GM21515 (cell line): ENCODE results near the gene IFT122.
"Not testable (repeated sequence)": the region's sequence is repeated elsewhere in the genome, so short reads cannot be mapped to it uniquely, and the experiment has no call there.

Experiments
- ATAC-seq: cut with Tn5 transposase; IDR thresholded peaks from one replicate; pipeline ENCODE4 v1.9.1; 2021; ENCODE audit not compliant: unreplicated experiment

The IFT122 gene

DNA sequence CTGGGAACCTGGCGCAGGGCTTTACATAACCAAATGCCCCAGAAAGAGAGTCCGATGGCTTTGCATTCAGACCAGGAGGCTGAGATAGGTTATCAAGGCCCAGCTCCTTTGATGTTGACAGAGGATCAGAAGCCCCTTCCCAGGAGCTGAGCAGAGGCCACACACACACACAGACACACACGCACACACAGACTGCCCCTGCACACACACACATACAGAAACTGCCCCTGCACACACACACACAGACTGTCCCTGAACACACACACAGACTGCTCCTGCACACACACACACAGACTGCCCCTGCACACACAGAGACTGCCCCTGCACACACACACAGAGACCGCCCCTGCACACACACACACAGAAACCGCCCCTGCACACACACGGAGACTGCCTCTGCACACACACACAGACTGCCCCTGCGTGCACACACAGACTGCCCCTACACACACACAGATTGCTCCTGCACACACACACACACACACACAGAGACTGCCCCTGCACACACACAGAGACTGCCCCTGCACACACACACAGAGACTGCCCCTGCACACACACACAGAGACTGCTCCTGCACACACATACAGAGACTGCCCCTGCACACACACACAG, 75.9 kb downstream of the IFT122 start:
- ATAC-seq, result not testable (repeated sequence)

DNA sequence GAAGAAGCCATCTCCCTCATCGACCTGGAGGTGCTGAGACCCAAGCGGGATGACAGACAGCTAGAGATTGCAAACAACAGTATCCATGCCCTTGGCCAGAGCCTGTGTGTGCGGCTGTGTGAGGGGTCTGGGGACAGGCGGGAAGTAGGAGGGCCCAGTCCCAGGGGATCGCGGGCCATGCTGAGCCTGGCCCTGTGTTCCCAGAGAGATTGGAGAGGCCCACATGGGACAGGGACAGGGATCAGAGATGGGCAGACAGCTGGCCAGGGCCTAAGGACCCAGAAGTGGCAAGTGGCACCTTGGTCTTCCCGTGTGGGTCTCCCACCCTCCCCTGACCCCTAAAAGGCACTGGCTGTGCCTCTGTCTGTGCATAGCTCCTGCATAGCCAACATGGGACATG, 77.5 kb downstream of the IFT122 start:
- ATAC-seq, result no peak

DNA sequence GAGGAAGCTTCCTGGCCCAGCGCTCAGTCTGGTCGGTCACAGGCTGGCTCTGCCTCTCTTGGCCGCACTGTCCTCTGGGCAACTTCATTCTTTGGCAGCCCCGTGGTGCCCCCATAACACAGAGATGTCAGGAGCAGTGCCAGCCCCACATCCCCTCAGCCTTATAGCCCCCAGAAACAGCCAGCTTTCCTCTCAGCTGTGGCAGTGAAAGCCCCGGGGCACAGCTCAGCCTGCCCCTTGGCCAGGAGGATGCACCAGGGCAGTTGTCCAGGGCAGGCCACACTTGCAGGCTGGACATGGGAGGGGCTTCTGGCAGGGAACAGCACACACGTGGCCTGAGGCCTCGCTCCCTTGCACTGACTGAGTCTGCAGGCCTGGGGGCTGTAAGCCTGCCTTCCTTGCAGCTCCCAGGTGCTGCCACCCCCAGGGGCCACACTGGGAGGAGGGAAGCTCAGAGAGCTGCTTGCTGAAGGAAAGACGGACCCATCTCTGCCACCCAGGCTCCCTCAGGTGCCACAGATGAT, 78.1 kb downstream of the IFT122 start:
- ATAC-seq, result no peak

DNA sequence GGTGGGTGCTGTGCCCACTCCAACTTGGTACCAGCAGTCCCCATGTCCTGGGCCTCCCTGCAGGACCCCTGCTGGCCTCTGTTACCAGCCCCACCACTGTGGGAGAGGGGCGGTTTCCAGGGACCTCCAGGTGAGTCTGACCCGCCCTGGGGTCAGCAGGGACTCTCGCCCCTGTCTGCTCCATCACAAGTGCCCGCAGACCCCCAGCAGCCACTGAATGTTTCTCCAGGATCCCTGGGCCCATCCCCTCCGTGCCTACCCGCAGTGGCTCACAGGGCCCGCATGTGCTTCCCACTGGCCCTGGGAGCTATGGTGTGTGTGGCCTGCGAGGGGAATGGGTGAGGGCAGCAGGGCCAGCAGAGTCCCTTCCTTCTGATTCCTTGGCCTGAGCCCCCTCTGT, 78.6 kb downstream of the IFT122 start:
- ATAC-seq, result no peak

DNA sequence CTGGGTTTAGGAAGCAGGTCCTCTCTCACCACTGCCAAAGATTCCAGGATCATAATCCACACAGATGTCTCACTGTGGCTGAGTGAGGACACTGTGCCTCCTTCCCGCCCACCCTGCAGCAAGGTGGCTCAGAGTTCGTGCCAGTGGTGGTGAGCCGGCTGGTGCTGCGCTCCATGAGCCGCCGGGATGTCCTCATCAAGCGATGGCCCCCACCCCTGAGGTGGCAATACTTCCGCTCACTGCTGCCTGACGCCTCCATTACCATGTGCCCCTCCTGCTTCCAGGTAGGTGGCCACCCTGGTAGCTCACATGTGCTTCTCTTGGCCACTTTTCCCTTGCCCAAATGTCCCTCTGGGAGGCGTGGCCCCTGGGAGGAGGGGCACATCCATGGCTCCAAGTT, 79.4 kb downstream of the IFT122 start:
- ATAC-seq, result no peak

DNA sequence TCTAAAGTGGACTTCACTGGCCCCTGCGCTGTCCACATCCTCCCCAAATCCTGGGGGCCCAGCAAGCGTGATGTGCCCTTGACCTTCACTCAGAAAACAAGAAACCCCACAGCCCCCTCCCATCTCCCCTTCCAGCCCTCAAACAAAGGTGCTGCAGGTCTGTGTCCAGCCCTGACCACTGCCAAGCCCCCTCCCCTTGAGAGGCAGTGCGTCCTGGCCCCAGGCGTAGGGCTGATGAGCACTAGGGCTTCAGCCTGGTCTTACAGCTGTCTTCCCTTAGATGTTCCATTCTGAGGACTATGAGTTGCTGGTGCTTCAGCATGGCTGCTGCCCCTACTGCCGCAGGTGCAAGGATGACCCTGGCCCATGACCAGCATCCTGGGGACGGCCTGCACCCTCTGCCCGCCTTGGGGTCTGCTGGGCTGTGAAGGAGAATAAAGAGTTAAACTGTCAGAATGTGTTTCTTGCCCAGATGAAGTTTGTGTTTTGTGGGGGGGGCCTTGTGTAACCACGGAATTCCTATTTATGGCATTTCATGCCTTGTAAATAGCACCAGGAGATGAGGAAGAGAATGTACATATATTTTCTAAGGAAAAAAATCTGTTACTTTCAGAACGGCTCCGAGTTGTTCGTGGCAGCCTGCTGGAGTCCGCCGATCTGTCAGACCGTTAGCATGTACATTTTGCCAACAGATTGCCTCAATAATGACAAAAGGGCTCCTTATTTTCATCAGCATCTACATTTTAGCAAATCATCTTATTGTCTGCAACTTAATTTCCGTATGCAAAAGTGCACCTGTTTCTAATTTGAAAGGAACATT, 80.1 kb downstream of the IFT122 start:
- ATAC-seq, result no peak

DNA sequence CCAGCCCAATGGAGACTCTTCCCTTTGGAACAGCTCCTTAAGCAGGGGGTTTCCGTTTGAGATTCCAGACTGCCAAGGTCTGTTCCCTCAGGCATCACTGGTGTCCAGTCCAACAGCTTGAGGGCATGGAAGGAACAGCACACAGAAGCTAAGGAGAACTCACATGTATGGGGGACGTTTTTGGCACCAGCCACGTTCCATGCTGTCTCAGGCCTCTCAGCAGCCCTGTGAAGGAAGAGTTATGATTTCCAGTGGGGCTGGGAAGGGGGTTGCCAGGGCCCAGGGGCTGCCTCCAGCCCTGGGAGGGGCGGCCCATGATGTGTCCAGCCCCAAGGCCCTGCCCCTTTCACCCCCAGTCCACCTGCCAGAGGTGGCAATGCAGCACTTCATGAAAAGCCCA, 80.9 kb downstream of the IFT122 start:
- ATAC-seq, result no peak

DNA sequence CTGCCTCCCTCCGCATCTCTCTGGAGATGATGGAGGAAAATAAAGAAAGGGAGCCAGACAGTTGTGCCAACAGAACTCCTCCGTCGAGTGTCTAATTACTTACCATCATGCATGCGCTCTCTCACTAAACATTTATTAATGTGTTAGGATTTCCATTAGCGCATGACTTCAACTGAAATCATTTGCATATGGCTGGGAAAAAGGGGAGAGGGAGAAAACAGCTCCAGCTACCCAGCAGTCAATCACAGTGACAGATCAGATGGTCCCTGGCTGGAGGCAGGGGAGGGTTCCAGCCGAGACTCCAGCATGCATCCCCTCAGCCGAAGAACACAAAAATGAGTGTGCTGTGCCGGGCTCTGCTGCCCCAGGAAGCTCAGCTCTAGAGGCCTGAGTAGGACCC, 81.6 kb downstream of the IFT122 start:
- no peak for ATAC-seq

DNA sequence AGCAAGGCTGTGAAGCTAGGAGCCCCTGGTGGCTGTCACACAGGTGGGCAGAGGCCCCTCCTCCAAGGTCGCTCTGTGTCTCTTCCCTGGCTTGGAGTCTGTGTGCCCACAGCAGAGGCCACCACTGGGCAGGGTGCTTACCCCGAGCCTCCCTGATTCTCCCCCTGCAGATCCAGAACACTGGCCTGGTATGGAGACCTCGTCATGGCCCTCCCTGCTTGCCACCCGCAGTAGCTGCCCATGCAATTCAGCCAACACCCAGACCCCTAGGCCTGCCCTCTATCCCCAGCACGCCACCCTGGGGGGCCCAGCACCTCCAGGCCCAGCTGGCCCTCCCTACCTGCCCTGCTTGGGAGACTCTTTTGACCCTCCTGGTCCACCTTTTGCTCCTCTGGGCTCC, 82.9 kb downstream of the IFT122 start:
- no peak for ATAC-seq

DNA sequence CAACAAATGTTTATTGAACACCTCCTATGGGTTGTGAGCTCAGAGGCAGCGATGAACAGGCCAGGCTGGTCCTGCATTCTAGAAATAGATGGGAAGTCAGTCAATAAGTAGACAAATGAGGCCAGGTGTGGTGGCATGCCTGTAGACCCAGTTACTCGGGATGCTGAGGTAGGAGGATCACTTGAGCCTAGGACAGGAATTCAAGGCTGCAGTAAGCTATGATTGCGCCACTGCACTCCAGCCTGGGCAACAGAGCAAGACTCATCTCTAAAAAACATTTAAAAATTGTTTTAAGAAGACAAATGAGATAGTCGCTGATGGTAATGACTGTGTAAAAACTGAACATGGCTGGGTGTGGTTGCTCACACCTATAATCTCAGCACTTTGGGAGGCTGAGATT, 84.1 kb downstream of the IFT122 start:
- ATAC-seq, result no peak

DNA sequence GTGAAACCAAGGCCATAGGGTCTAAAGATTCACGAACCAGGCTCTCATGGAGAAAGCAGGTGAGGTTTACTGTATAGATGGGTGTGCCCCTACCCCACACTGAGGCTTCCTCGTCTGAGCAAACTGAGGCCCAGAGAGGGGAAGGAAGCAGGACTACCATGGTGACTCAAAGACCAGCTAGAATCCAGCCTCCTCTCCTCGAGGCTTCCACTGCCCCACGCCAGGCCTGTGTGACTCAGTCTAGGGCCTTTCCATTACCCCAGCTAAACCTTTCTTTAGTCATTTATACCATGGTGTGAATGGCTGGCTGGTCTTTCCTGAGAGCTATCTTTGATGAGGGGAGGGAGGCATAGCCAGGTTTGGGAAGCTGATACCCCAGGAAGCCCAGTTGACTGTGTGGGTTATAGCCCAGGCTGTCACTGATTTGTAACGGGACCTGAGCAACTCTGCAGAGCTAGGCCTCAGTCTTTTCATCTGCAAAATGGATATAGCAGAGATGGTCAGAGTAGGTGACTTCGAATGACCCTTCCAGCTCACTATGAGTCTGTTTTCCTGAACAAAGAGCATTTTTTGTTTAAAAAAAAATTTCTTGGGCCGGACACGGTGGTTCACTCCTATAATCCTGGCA, 85.4 kb downstream of the IFT122 start:
- no peak for ATAC-seq

DNA sequence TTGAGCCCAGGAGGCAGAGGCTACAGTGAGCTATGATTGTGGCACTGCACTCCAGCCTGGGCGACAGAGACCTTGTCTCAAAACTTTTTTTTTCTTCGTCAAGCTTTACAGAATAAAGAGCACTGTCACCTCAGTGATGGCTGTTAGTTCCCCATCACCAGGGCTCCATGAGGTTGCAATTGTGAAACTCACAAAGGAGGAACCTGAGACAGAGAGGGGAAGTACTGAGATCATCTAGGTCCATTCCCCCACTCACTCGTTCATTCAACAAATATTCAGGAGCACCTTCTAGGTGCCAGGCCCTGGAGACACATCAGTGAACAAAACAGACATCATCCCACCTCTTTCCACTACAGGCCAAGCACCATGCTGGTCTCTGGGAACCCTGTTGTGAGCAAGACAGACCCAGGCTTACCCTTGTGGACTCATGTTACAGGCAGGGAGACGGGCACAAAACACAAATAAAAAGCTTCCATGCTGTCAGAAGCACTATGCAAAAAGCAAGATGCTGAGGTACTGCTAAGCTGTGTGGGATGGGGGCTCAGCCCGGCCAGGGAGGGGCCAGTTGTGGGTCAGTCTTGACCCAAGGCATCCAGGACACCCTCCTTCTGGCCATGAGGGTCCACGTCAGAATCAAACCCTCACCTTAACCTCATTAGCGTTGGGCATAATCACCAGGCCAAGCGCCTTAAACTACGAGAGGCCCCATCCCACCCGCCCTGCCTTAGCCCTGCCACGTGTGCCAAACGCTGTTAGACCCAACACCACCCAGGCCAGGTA, 86.3 kb downstream of the IFT122 start:
- peak; percentile 84 for ATAC-seq

DNA sequence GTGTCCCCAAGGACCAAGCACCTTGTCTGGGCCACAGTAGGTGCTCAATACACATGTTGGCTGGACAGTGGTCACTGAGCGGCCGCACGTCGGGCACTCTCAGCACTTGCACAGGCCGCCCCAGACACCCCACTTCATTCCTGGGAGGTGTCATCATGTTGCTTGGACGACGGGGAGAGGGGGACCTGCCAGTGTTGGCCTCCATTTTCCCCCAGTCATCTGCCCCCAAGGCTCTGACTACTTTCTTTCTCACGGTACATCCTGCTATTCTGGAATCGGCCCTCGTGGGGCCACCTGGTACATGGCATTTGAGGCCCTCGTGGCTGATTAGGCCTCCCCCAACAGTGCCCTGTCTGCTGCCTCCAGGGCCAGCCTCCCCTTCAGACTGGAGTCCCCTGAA, 87.2 kb downstream of the IFT122 start:
- no peak for ATAC-seq

DNA sequence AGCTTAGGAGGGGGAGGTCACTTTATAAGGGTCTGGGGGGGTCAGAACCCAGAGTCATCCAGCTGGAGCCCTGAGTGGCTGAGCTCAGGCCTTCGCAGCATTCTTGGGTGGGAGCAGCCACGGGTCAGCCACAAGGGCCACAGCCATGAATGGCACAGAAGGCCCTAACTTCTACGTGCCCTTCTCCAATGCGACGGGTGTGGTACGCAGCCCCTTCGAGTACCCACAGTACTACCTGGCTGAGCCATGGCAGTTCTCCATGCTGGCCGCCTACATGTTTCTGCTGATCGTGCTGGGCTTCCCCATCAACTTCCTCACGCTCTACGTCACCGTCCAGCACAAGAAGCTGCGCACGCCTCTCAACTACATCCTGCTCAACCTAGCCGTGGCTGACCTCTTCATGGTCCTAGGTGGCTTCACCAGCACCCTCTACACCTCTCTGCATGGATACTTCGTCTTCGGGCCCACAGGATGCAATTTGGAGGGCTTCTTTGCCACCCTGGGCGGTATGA, 88.6 kb downstream of the IFT122 start, which contains the start of gene RHO:
Gene RHO (plus strand): TSS at position 51 of the 512 bp plus-strand sequence. CDS start 95 bp downstream, at position 146.
- ATAC-seq, result no peak

DNA sequence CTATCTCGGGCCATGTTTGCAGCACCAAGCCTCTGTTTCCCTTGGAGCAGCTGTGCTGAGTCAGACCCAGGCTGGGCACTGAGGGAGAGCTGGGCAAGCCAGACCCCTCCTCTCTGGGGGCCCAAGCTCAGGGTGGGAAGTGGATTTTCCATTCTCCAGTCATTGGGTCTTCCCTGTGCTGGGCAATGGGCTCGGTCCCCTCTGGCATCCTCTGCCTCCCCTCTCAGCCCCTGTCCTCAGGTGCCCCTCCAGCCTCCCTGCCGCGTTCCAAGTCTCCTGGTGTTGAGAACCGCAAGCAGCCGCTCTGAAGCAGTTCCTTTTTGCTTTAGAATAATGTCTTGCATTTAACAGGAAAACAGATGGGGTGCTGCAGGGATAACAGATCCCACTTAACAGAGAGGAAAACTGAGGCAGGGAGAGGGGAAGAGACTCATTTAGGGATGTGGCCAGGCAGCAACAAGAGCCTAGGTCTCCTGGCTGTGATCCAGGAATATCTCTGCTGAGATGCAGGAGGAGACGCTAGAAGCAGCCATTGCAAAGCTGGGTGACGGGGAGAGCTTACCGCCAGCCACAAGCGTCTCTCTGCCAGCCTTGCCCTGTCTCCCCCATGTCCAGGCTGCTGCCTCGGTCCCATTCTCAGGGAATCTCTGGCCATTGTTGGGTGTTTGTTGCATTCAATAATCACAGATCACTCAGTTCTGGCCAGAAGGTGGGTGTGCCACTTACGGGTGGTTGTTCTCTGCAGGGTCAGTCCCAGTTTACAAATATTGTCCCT, 89.6 kb downstream of the IFT122 start:
- ATAC-seq, result no peak

DNA sequence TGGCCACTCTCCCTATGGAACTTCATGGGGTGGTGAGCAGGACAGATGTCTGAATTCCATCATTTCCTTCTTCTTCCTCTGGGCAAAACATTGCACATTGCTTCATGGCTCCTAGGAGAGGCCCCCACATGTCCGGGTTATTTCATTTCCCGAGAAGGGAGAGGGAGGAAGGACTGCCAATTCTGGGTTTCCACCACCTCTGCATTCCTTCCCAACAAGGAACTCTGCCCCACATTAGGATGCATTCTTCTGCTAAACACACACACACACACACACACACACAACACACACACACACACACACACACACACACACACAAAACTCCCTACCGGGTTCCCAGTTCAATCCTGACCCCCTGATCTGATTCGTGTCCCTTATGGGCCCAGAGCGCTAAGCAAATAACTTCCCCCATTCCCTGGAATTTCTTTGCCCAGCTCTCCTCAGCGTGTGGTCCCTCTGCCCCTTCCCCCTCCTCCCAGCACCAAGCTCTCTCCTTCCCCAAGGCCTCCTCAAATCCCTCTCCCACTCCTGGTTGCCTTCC, 90.3 kb downstream of the IFT122 start:
- no peak for ATAC-seq

DNA sequence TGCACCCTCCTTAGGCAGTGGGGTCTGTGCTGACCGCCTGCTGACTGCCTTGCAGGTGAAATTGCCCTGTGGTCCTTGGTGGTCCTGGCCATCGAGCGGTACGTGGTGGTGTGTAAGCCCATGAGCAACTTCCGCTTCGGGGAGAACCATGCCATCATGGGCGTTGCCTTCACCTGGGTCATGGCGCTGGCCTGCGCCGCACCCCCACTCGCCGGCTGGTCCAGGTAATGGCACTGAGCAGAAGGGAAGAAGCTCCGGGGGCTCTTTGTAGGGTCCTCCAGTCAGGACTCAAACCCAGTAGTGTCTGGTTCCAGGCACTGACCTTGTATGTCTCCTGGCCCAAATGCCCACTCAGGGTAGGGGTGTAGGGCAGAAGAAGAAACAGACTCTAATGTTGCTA, 90.8 kb downstream of the IFT122 start:
- ATAC-seq, result no peak

DNA sequence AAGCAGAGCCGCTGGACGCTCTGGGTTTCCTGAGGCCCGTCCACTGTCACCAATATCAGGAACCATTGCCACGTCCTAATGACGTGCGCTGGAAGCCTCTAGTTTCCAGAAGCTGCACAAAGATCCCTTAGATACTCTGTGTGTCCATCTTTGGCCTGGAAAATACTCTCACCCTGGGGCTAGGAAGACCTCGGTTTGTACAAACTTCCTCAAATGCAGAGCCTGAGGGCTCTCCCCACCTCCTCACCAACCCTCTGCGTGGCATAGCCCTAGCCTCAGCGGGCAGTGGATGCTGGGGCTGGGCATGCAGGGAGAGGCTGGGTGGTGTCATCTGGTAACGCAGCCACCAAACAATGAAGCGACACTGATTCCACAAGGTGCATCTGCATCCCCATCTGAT, 91.7 kb downstream of the IFT122 start:
- no peak for ATAC-seq

DNA sequence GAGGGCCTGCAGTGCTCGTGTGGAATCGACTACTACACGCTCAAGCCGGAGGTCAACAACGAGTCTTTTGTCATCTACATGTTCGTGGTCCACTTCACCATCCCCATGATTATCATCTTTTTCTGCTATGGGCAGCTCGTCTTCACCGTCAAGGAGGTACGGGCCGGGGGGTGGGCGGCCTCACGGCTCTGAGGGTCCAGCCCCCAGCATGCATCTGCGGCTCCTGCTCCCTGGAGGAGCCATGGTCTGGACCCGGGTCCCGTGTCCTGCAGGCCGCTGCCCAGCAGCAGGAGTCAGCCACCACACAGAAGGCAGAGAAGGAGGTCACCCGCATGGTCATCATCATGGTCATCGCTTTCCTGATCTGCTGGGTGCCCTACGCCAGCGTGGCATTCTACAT, 92.2 kb downstream of the IFT122 start:
- ATAC-seq, result no peak

DNA sequence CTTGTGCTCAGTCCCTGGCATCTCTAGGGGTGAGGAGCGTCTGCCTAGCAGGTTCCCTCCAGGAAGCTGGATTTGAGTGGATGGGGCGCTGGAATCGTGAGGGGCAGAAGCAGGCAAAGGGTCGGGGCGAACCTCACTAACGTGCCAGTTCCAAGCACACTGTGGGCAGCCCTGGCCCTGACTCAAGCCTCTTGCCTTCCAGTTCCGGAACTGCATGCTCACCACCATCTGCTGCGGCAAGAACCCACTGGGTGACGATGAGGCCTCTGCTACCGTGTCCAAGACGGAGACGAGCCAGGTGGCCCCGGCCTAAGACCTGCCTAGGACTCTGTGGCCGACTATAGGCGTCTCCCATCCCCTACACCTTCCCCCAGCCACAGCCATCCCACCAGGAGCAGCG, 93.4 kb downstream of the IFT122 start:
- ATAC-seq, result no peak
